Vagina (tissue), 2 donors: Measurements from ENCODE around the gene EML6.

ENCODE experiments used
- POLR2AphosphoS5 ChIP-seq, 2 donors: sonication (generic); formaldehyde crosslinking; IDR thresholded peaks; one replicate each; pipeline ENCODE4 v1.9.0; 2017; ENCODE audit warnings: antibody characterized with exemption in 2 of 2, mild to moderate bottlenecking in 2 of 2, low read depth in 1 of 2; ENCODE audit not compliant: insufficient read depth in 1 of 2
- TF ChIP-seq, protein P1 (sequence below), 3 experiments: fragments of 450-650 bp in 2 of 3; fragments of 200-600 bp in 1 of 3; sonication (generic) in 1 of 3; IDR thresholded peaks; one replicate each; pipeline ENCODE4 v1.5.1; 2017 to 2019; ENCODE audit warnings: antibody characterized with exemption in 3 of 3, mild to moderate bottlenecking in 2 of 3, moderate library complexity in 2 of 3

DNA sequence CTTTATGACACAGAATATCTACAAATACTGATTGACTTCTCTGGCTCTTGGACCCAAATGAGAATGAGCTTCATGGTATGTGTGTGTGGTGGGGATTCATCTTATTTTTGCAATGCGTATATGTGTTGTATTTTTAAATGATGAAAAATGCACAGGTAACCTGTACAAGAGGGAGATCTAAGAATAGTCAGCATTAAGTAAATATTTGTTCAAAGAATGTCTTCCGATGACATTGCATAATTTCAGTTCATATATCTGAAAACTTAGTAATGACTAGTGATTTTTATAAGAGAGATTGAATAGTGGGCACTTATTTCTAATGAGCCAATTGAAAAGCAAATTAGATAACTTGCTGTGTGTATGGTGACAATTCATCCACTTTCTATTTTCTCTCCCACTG, 66.4 kb downstream of the EML6 start:
- TF ChIP-seq, protein P1, sequence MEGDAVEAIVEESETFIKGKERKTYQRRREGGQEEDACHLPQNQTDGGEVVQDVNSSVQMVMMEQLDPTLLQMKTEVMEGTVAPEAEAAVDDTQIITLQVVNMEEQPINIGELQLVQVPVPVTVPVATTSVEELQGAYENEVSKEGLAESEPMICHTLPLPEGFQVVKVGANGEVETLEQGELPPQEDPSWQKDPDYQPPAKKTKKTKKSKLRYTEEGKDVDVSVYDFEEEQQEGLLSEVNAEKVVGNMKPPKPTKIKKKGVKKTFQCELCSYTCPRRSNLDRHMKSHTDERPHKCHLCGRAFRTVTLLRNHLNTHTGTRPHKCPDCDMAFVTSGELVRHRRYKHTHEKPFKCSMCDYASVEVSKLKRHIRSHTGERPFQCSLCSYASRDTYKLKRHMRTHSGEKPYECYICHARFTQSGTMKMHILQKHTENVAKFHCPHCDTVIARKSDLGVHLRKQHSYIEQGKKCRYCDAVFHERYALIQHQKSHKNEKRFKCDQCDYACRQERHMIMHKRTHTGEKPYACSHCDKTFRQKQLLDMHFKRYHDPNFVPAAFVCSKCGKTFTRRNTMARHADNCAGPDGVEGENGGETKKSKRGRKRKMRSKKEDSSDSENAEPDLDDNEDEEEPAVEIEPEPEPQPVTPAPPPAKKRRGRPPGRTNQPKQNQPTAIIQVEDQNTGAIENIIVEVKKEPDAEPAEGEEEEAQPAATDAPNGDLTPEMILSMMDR (IDR thresholded peaks at IDR 0.05): no peak
- no peak for TF ChIP-seq POLR2AphosphoS5 (IDR thresholded peaks at IDR 0.05; ENCODE audit: insufficient read depth in 1 of 2, low read depth in 1 of 2)
